ENCODE results near the gene WNT8A.
"Not testable (repeated sequence)": the region's sequence is repeated elsewhere in the genome, so short reads cannot be mapped to it uniquely, and the experiment has no call there.

The WNT8A gene

DNA sequence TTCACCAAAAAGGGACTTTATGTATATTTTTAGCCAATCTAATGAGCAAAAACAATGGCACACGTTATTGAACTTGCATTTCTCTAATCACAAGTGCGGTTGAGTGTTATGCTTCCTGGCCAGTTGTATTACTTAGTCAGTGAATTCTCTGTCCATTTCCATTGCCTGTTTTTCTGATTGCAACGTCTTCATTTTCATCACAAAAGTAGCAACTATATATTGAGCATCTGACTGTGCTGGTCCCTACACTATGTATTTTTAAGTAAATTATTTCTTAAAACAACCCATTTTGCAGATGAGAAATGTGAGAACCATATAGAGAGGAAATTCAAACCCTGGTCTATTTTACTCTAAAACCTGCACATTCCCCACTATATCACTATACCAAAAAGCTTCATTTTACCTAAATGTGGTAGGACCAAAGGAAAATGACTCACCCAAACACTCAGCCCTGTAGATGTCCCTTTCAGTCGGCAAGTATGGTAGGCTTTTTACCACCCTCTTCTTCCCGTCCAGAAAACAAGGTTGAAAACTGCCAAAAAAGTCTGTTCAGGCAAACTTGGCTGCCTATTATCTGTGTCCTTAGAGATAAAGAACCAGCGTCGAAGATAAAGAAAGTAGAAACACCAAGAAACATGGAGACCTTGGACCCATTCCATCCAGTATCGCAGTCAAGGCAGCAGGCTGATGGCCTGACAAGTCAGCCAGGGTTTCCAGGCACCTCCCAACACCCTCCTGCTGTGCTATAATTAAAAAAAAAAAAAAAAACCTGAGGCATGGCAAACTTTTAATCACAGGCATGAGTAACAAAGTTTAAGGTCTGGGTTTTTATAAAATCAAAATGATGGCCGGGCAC, 32.2 kb upstream of the WNT8A start:
- no peaks in the 10 kb centered on the region for H3K36me3 ChIP-seq (ENCODE audit: insufficient read depth, insufficient read length, low read length)
- peaks cover 3% of the 10 kb centered on the region for H3K4me1 ChIP-seq (ENCODE audit: insufficient read depth, insufficient read length)
- H3K27me3 ChIP-seq (ENCODE audit: insufficient read depth, insufficient read length) = no peaks in the 10 kb centered on the region
- H3K4me3 ChIP-seq (ENCODE audit: insufficient read length, low read depth) = no peak overlapping the region
- DNase-seq (ENCODE audit: low read depth, low spot score) = no peak
- H3K9ac ChIP-seq (ENCODE audit: insufficient read length, low read depth) = no peak overlapping the region
- no peaks in the 10 kb centered on the region for H3K9me3 ChIP-seq (ENCODE audit: insufficient read depth, low read length)
- no peak for TF ChIP-seq SUZ12 (IDR thresholded peaks at IDR 0.05; ENCODE audit: extremely low read depth, insufficient read depth, insufficient read length)
- TF ChIP-seq ZNF274 (IDR thresholded peaks at IDR 0.05; ENCODE audit: low read depth, low read length) = no peak
- TF ChIP-seq YY1 (IDR thresholded peaks at IDR 0.05; ENCODE audit: insufficient read depth, insufficient read length) = no peak

DNA sequence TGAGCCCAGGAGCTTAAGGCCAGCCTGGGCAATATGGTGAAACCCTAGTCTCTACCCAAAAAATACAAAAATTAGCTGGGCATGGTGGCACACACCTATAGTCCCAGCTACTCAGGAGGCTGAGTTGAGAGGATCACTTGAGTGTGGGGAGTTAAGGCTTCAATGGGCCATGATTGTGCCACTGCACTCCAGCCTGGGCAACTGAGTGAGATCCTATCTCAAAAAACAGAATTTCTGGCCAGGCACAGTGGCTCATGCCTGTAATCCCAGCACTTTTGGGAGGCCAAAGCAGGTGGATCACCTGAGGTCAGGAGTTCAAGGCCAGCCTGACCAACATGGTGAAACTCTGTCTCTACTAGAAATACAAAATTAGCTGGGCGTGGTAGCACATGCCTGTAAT, 31.1 kb upstream of the WNT8A start:
- not testable (repeated sequence) for H3K36me3 ChIP-seq (ENCODE audit: insufficient read depth, insufficient read length, low read length); H3K27me3 ChIP-seq (ENCODE audit: insufficient read depth, insufficient read length); H3K4me3 ChIP-seq (ENCODE audit: insufficient read length, low read depth); H3K9me3 ChIP-seq (ENCODE audit: insufficient read depth, low read length); DNase-seq (ENCODE audit: low read depth, low spot score); H3K4me1 ChIP-seq (ENCODE audit: insufficient read depth, insufficient read length); H3K9ac ChIP-seq (ENCODE audit: insufficient read length, low read depth)

DNA sequence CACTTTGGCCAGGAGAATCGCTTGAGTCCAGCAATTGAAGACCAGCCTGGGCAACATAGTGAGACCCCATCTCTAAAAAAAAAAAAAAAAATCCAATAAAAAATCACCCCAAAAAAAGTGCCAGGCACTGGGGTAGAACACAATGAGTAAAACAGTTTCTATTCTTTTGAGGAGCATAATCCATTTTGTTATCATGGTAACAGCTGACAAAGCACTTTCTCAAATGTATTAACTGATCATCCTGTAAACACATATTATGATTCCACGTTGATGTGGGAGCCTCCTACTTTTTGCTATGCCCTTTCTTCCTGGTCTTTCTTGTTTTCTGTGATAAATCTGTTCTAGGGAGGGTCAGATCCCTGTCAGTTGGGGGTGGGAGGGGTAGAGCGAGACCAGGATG, 30.3 kb upstream of the WNT8A start:
- Histone ChIP-seq H3K4me3 (ENCODE audit: insufficient read length, low read depth) (no peak overlapping the region), H3K9ac (ENCODE audit: insufficient read length, low read depth) (no peak overlapping the region), H3K36me3 (ENCODE audit: insufficient read depth, insufficient read length, low read length) (no peaks in the 10 kb centered on the region), H3K4me1 (ENCODE audit: insufficient read depth, insufficient read length) (peaks cover 3% of the 10 kb centered on the region), H3K9me3 (ENCODE audit: insufficient read depth, low read length) (no peaks in the 10 kb centered on the region), H3K27me3 (ENCODE audit: insufficient read depth, insufficient read length) (no peaks in the 10 kb centered on the region)
- no peak for DNase-seq (ENCODE audit: low read depth, low spot score)
- TF ChIP-seq YY1 (IDR thresholded peaks at IDR 0.05; ENCODE audit: insufficient read depth, insufficient read length) = no peak
- no peak for TF ChIP-seq SUZ12 (IDR thresholded peaks at IDR 0.05; ENCODE audit: extremely low read depth, insufficient read depth, insufficient read length)
- no peak for TF ChIP-seq ZNF274 (IDR thresholded peaks at IDR 0.05; ENCODE audit: low read depth, low read length)

DNA sequence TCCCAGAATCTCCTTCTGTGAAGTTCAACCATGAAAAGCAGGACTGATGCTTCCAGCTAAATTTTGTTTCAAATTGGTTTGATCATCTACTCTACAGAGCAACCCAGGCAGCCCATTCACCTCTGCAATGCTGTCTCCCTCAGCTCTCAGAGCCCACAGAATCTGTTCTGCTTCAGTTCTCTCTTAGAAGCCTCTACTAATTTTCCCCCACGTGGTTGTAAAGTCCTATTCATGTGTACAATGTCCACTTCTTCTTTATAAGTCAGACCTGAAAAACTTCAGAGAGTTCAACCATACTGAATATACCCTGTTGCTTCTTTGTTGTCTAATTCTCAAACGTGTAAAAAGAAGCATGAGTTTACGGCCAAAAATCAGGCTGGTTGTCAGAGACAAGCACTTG, 29.6 kb upstream of the WNT8A start:
- no peak for DNase-seq (ENCODE audit: low read depth, low spot score)
- TF ChIP-seq SUZ12 (IDR thresholded peaks at IDR 0.05; ENCODE audit: extremely low read depth, insufficient read depth, insufficient read length) = no peak
- Histone ChIP-seq H3K9me3 (ENCODE audit: insufficient read depth, low read length) (no peaks in the 10 kb centered on the region), H3K36me3 (ENCODE audit: insufficient read depth, insufficient read length, low read length) (no peaks in the 10 kb centered on the region), H3K4me1 (ENCODE audit: insufficient read depth, insufficient read length) (peaks cover 3% of the 10 kb centered on the region), H3K9ac (ENCODE audit: insufficient read length, low read depth) (no peak overlapping the region), H3K4me3 (ENCODE audit: insufficient read length, low read depth) (no peak overlapping the region), H3K27me3 (ENCODE audit: insufficient read depth, insufficient read length) (no peaks in the 10 kb centered on the region)

DNA sequence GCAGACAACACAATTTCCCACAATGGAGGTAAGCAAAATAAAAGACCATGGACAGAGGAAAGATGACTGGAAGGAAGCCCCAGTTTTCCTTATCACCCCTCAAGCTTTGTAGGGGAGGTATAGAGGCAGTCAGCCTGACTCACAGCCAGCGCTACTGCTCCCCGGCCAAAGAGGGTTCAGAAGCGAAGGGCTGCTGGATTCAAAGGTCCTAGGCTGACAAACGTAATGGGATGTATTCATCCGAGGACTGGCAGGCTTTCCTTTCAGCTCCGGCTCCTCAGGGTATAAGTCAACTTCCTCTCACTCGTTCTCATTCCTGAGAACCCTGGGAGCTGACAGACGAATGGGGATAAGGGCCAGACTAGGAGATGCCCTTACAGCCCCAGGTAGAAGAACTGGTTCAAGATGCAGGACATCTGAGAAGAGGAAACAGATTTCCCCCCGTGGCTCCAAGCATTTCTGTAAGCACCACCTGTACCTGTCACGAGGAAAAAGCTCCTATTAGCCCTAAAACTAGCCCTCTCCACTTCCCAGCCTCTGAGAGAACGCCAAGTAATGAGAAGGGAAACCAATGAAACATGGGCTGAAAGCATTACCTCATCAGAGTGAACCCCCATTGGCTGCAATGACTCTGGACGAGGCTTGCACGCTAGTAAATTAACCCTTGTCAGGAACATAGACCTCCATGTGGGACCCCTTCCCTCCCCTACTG, 28.8 kb upstream of the WNT8A start:
- Histone ChIP-seq H3K9ac (ENCODE audit: insufficient read length, low read depth) (no peak overlapping the region), H3K36me3 (ENCODE audit: insufficient read depth, insufficient read length, low read length) (no peaks in the 10 kb centered on the region), H3K4me3 (ENCODE audit: insufficient read length, low read depth) (no peak overlapping the region), H3K9me3 (ENCODE audit: insufficient read depth, low read length) (no peaks in the 10 kb centered on the region), H3K27me3 (ENCODE audit: insufficient read depth, insufficient read length) (no peaks in the 10 kb centered on the region), H3K4me1 (ENCODE audit: insufficient read depth, insufficient read length) (peaks cover 3% of the 10 kb centered on the region)
- DNase-seq (ENCODE audit: low read depth, low spot score) = no peak
- TF ChIP-seq SUZ12 (IDR thresholded peaks at IDR 0.05; ENCODE audit: extremely low read depth, insufficient read depth, insufficient read length) (no peak), ZNF274 (IDR thresholded peaks at IDR 0.05; ENCODE audit: low read depth, low read length) (no peak), YY1 (IDR thresholded peaks at IDR 0.05; ENCODE audit: insufficient read depth, insufficient read length) (no peak)

DNA sequence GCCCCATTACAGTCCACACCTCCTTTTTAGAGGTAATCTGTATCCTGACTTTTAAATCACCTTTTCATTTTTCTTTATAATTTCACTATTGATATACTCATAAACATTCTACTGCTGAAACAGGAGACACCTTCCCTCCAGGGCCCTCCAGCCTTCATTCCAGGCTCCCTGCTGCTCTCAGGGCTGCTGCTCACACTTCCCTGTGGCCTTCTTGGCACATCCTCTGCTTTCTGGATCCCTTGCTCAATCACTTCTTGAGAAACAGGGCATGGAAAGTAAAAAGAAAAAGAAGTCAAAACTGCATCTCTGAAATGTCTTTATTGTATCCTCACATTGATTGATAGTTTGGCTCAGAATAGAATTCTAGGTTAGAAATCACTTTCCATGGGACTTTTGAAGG, 19.3 kb upstream of the WNT8A start:
- H3K9me3 ChIP-seq (ENCODE audit: insufficient read depth, low read length) = no peaks in the 10 kb centered on the region
- no peaks in the 10 kb centered on the region for H3K36me3 ChIP-seq (ENCODE audit: insufficient read depth, insufficient read length, low read length)
- no peaks in the 10 kb centered on the region for H3K27me3 ChIP-seq (ENCODE audit: insufficient read depth, insufficient read length)
- no peak for TF ChIP-seq ZNF274 (IDR thresholded peaks at IDR 0.05; ENCODE audit: low read depth, low read length)
- TF ChIP-seq SUZ12 (IDR thresholded peaks at IDR 0.05; ENCODE audit: extremely low read depth, insufficient read depth, insufficient read length) = no peak
- no peak for TF ChIP-seq YY1 (IDR thresholded peaks at IDR 0.05; ENCODE audit: insufficient read depth, insufficient read length)
- no peak overlapping the region for H3K9ac ChIP-seq (ENCODE audit: insufficient read length, low read depth)
- no peaks in the 10 kb centered on the region for H3K4me1 ChIP-seq (ENCODE audit: insufficient read depth, insufficient read length)
- no peak overlapping the region for H3K4me3 ChIP-seq (ENCODE audit: insufficient read length, low read depth)
- DNase-seq (ENCODE audit: low read depth, low spot score) = no peak

DNA sequence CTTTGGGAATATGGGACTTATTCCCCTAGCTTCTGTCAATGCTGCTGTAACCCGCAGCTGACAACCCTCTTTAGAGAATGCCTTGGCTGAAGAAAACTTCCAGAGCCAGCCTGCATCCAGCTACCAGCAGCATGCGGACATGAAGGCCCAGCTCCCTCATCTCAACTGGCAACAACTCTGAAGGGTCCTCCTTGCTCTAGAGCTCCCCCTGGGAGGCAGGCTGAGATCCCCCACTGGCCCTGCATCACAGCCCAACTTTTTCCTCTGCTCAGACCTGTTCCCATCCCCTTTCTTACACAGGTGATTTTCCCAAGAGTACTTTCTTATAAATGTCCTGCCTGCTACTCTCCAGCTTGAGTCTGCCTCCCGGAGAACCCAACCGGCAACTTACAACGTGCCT, 18.7 kb upstream of the WNT8A start:
- no peak overlapping the region for H3K9ac ChIP-seq (ENCODE audit: insufficient read length, low read depth)
- no peaks in the 10 kb centered on the region for H3K36me3 ChIP-seq (ENCODE audit: insufficient read depth, insufficient read length, low read length)
- H3K4me3 ChIP-seq (ENCODE audit: insufficient read length, low read depth) = no peak overlapping the region
- DNase-seq (ENCODE audit: low read depth, low spot score) = no peak
- no peaks in the 10 kb centered on the region for H3K4me1 ChIP-seq (ENCODE audit: insufficient read depth, insufficient read length)
- H3K9me3 ChIP-seq (ENCODE audit: insufficient read depth, low read length) = no peaks in the 10 kb centered on the region
- TF ChIP-seq YY1 (IDR thresholded peaks at IDR 0.05; ENCODE audit: insufficient read depth, insufficient read length) = no peak
- no peak for TF ChIP-seq ZNF274 (IDR thresholded peaks at IDR 0.05; ENCODE audit: low read depth, low read length)
- TF ChIP-seq SUZ12 (IDR thresholded peaks at IDR 0.05; ENCODE audit: extremely low read depth, insufficient read depth, insufficient read length) = no peak
- H3K27me3 ChIP-seq (ENCODE audit: insufficient read depth, insufficient read length) = no peaks in the 10 kb centered on the region

All from NT2/D1 (cell line).